IMR-90 (cell line): ENCODE measurements around the gene IWS1. TPM values are rescaled to one million over a fixed set of nuclear protein-coding genes. Genes with fewer than 3 reads are reported as not detected.

ENCODE experiments used
- ATAC-seq: fragments of 200-7000 bp; cut with Tn5 transposase; 2 replicates; pipeline ENCODE4 v1.9.1; 2020; ENCODE audit warnings: low read depth, mild to moderate bottlenecking, moderate library complexity
- BruUV-seq: library from RNA; stranded (reverse); fragments of 400-500 nt; replicated peaks from 2 replicates; lab custom pipeline; 2021; lab: Mats Ljungman, UMichigan
- CTCF ChIA-PET: fragments of 300-600 bp; formaldehyde crosslinking; extraction: SDS; loops from one replicate; lab custom pipeline; 2021; ENCODE audit warnings: antibody characterized with exemption; lab: Yijun Ruan, JAX
- POLR2A ChIA-PET: fragments of 300-600 bp; sonication (Branson Sonifier 250); formaldehyde crosslinking; loops from one replicate; lab custom pipeline; 2022; ENCODE audit warnings: antibody characterized with exemption; ENCODE audit not compliant: unreplicated experiment; lab: Charles Lee
- DNase-seq: peaks from one replicate; pipeline ENCODE4 v3.0.0; 2013
- H2AFZ ChIP-seq: replicated peaks from 2 replicates; pipeline ENCODE3; 2013; ENCODE audit warnings: low read length, mild to moderate bottlenecking; ENCODE audit not compliant: poor library complexity
- H2AK5ac ChIP-seq: 2 replicates; pipeline ENCODE4 v1.6.1; 2013; ENCODE audit warnings: low read depth, low read length, inconsistent platforms
- H2AK9ac ChIP-seq: replicated peaks from 2 replicates; pipeline ENCODE3; 2013; ENCODE audit warnings: mild to moderate bottlenecking, low read depth, low read length, moderate library complexity; ENCODE audit not compliant: poor library complexity
- H2BK120ac ChIP-seq: 2 replicates; pipeline ENCODE4 v1.6.1; 2013; ENCODE audit warnings: low read depth, low read length, inconsistent platforms
- H2BK15ac ChIP-seq: 3 replicates; pipeline ENCODE4 v1.6.1; 2013; ENCODE audit warnings: low read depth, low read length, inconsistent platforms
- H2BK20ac ChIP-seq: 2 replicates; pipeline ENCODE4 v1.6.1; 2013; ENCODE audit warnings: low read depth, mild to moderate bottlenecking, inconsistent platforms, low read length, moderate library complexity
- H2BK5ac ChIP-seq: 2 replicates; pipeline ENCODE4 v1.6.1; 2013; ENCODE audit warnings: mild to moderate bottlenecking, low read depth, low read length, inconsistent platforms; ENCODE audit not compliant: poor library complexity, severe bottlenecking
- H3K14ac ChIP-seq: replicated peaks from 2 replicates; pipeline ENCODE4 v1.6.1; 2013; ENCODE audit warnings: low read depth, low read length, inconsistent platforms
- H3K18ac ChIP-seq: 2 replicates; pipeline ENCODE4 v1.6.1; 2013; ENCODE audit warnings: low read depth, low read length, control low read depth
- H3K23ac ChIP-seq: 2 replicates; pipeline ENCODE4 v1.6.1; 2013; ENCODE audit warnings: low read depth, low read length, inconsistent platforms
- H3K27ac ChIP-seq: 2 replicates; pipeline ENCODE4 v1.5.1; 2013; ENCODE audit warnings: mild to moderate bottlenecking, control low read depth, low read length; ENCODE audit not compliant: insufficient read depth
- H3K27me3 ChIP-seq: 2 replicates; pipeline ENCODE4 v1.6.1; 2013; ENCODE audit warnings: low read length; ENCODE audit not compliant: control insufficient read depth, insufficient read depth
- H3K36me3 ChIP-seq: 2 replicates; pipeline ENCODE4 v1.6.1; 2013; ENCODE audit warnings: low read length, mixed read lengths; ENCODE audit not compliant: control insufficient read depth, insufficient read depth
- H3K4ac ChIP-seq: 2 replicates; pipeline ENCODE4 v1.6.1; 2013; ENCODE audit warnings: low read depth, low read length, inconsistent platforms
- H3K4me1 ChIP-seq: 2 replicates; pipeline ENCODE4 v1.6.1; 2013; ENCODE audit warnings: low read length, mixed read lengths; ENCODE audit not compliant: control insufficient read depth, insufficient read depth
- H3K4me2 ChIP-seq: 2 replicates; pipeline ENCODE4 v1.6.1; 2013; ENCODE audit warnings: low read depth, mild to moderate bottlenecking, control low read depth, low read length, moderate library complexity
- H3K4me3 ChIP-seq: 2 replicates; pipeline ENCODE4 v1.5.1; 2013; ENCODE audit warnings: low read depth, mild to moderate bottlenecking, control low read depth, low read length, moderate library complexity; ENCODE audit not compliant: insufficient read depth
- H3K56ac ChIP-seq: 2 replicates; pipeline ENCODE4 v1.6.1; 2013; ENCODE audit warnings: low read length, inconsistent platforms; ENCODE audit not compliant: insufficient read depth; ENCODE audit errors: extremely low read depth
- H3K79me1 ChIP-seq, 2 experiments: 2 replicates each; pipeline ENCODE4 v1.6.1; 2013; ENCODE audit warnings: low read length in 2 of 2, inconsistent platforms in 1 of 2, low read depth in 1 of 2
- H3K9ac ChIP-seq: 2 replicates; pipeline ENCODE4 v1.6.1; 2013; ENCODE audit warnings: low read depth, low read length, control low read depth
- H3K9me1 ChIP-seq: 2 replicates; pipeline ENCODE4 v1.6.1; 2013; ENCODE audit warnings: low read length, inconsistent platforms; ENCODE audit not compliant: insufficient read depth
- H3K9me3 ChIP-seq: 2 replicates; pipeline ENCODE4 v1.6.1; 2013; ENCODE audit warnings: low read length; ENCODE audit not compliant: control insufficient read depth, insufficient read depth
- H4K20me1 ChIP-seq: 2 replicates; pipeline ENCODE4 v1.6.1; 2013; ENCODE audit warnings: low read length, inconsistent platforms; ENCODE audit not compliant: insufficient read depth
- H4K5ac ChIP-seq: 2 replicates; pipeline ENCODE4 v1.6.1; 2013; ENCODE audit warnings: mild to moderate bottlenecking, low read depth, low read length, control low read depth
- H4K8ac ChIP-seq, 2 experiments: 2 replicates each; pipeline ENCODE4 v1.6.1; 2013; ENCODE audit warnings: low read depth in 2 of 2, low read length in 2 of 2, control low read depth in 1 of 2, inconsistent platforms in 1 of 2
- H4K91ac ChIP-seq: 2 replicates; pipeline ENCODE4 v1.6.1; 2013; ENCODE audit warnings: low read depth, low read length, inconsistent platforms; ENCODE audit not compliant: insufficient read depth
- BHLHE40 ChIP-seq: fragments of 150-350 bp; IDR thresholded peaks from 2 replicates; pipeline ENCODE4 v1.6.1; 2016; ENCODE audit warnings: mild to moderate bottlenecking, low read depth, low read length
- CEBPB ChIP-seq: IDR thresholded peaks from 2 replicates; pipeline ENCODE4 v1.6.1; 2012; ENCODE audit warnings: low read depth, low read length, improper control_type of control experiment
- FOS ChIP-seq: fragments of 150-350 bp; IDR thresholded peaks from 2 replicates; pipeline ENCODE4 v1.6.1; 2016; ENCODE audit warnings: low read depth, low read length
- MAZ ChIP-seq: IDR thresholded peaks from 2 replicates; pipeline ENCODE4 v1.6.1; 2012; ENCODE audit warnings: low read depth, mild to moderate bottlenecking, low read length, improper control_type of control experiment, moderate library complexity, borderline replicate concordance
- NFE2L2 ChIP-seq: fragments of 150-350 bp; IDR thresholded peaks from 2 replicates; pipeline ENCODE4 v1.6.1; 2016; ENCODE audit warnings: low read depth, mild to moderate bottlenecking, low read length
- WGBS, 2 experiments: methylation state at CpG; one replicate each; pipeline versions ENCODE4 v1.1.5 to v1.1.7; 2013; ENCODE audit warnings: missing lambda C conversion rate in 2 of 2; ENCODE audit not compliant: insufficient read length in 1 of 2; ENCODE audit errors: extremely low coverage in 2 of 2; 5-methylcytosine and 5-hydroxymethylcytosine counted together
- dilution Hi-C: fragments of 300-500 bp; cut with HindIII; formaldehyde crosslinking; loops from one replicate; pipeline ENCODE4 v1.14.3; 2018; ENCODE audit warnings: low sequenced_read_pairs; ENCODE audit not compliant: unreplicated experiment
- in situ Hi-C: fragments of 300-500 bp; cut with MboI; formaldehyde crosslinking; loops from 3 replicates; pipeline ENCODE4 v1.14.3; 2019; ENCODE audit warnings: low sequenced_read_pairs, inconsistent platforms, mixed read lengths
- intact Hi-C: fragments of 100-400 bp; cut with micrococcal nuclease; formaldehyde crosslinking; loops from 2 replicates; pipeline ENCODE4 v1.10.0; 2022
- polyA plus RNA-seq, 3 experiments: library from polyadenylated mRNA; depleted of rRNA; stranded (reverse); fragments of >200 nt; gene quantifications; 2 replicates each; pipeline ENCODE4 v1.2.3, GENCODE V29; 2012; ENCODE audit warnings: low replicate concordance in 1 of 3
- total RNA-seq: library from RNA; depleted of rRNA; stranded (reverse); fragments of >200 nt; gene quantifications from 2 replicates; pipeline ENCODE4 v1.2.3, GENCODE V29; 2012

Gene IWS1
- total and polyA plus RNA-seq, 2 of the 4 experiments (the other 2 are of a cell fraction) = 31.5 to 52.5 TPM

- H3K4ac ChIP-seq = no peak overlapping the region
- no peaks in the 10 kb centered on the region for H3K9me3 ChIP-seq
- no peak overlapping the region for H3K18ac ChIP-seq
- peak overlapping the region; percentile 37; the same call in 1 of the 2 replicates for H3K27ac ChIP-seq
- intact Hi-C loops (loop anchor here (5.0 kb wide), 1 partner anchor 149 kb away; the partner anchor contains the start of gene GPR17), in situ Hi-C loops (no loop called here), dilution Hi-C loops (no loop called here)
- H3K27me3 ChIP-seq = no peaks in the 10 kb centered on the region
- H3K79me1 ChIP-seq = peaks cover 21 to 41% of the 10 kb centered on the region in 2 experiments
- H3K9ac ChIP-seq = no peak overlapping the region
- DNase-seq (peak; percentile 81), ATAC-seq (peak; percentile 93)
- no peak overlapping the region for H3K23ac ChIP-seq
- no peak overlapping the region for H2AK5ac ChIP-seq
- H4K91ac ChIP-seq = no peak overlapping the region
- peak overlapping the region; percentile 71 for H2BK5ac ChIP-seq
- H3K4me2 ChIP-seq = peak overlapping the region; percentile 56; the same call in 1 of the 2 replicates
- no peaks in the 10 kb centered on the region; the same call in 1 of the 2 replicates for H3K9me1 ChIP-seq
- no CpG with 5 or more reads among the region's 2 CpGs for WGBS, 2 experiments
- no peak overlapping the region for H2BK15ac ChIP-seq
- H2BK20ac ChIP-seq = no peak overlapping the region
- H3K56ac ChIP-seq = no peak overlapping the region
- BruUV-seq = no TSS peak
- peaks cover 30% of the 10 kb centered on the region for H3K36me3 ChIP-seq
- POLR2A ChIA-PET = no interaction called here
- H3K4me1 ChIP-seq = peaks cover 2% of the 10 kb centered on the region; the same call in 1 of the 2 replicates
- no peak overlapping the region for H4K5ac ChIP-seq
- H2BK120ac ChIP-seq = no peak overlapping the region
- no peak overlapping the region for H2AK9ac ChIP-seq
- CTCF ChIA-PET = no interaction called here
- H3K4me3 ChIP-seq = no peak overlapping the region
- no peak overlapping the region for H4K8ac ChIP-seq
- peaks cover 3% of the 10 kb centered on the region; the same call in 1 of the 2 replicates for H4K20me1 ChIP-seq
- H2AFZ ChIP-seq = no peak overlapping the region
- H3K14ac ChIP-seq = no peak overlapping the region
- peak; percentile 100 for TF ChIP-seq CEBPB
- TF ChIP-seq NFE2L2 = peak; percentile 43; the same call in 1 of the 2 replicates
- TF ChIP-seq MAZ = no peak
- peak; percentile 45; the same call in 1 of the 2 replicates for TF ChIP-seq FOS
- peak; percentile 20; the same call in 1 of the 2 replicates for TF ChIP-seq BHLHE40
Observed at GRCh38 chr2:127498386-127498785, 27.9 kb downstream of the IWS1 start.
